IMR-90 (cell line): ENCODE measurements around the gene ADGRA3. TPM values are rescaled to one million over a fixed set of nuclear protein-coding genes. Genes with fewer than 3 reads are reported as not detected.

Source experiments
- ATAC-seq: fragments of 200-7000 bp; cut with Tn5 transposase; 2 replicates; pipeline ENCODE4 v1.9.1; 2020; ENCODE audit warnings: low read depth, mild to moderate bottlenecking, moderate library complexity
- BruUV-seq: library from RNA; stranded (reverse); fragments of 400-500 nt; replicated peaks from 2 replicates; lab custom pipeline; 2021; lab: Mats Ljungman, UMichigan
- CTCF ChIA-PET: fragments of 300-600 bp; formaldehyde crosslinking; extraction: SDS; loops from one replicate; lab custom pipeline; 2021; ENCODE audit warnings: antibody characterized with exemption; lab: Yijun Ruan, JAX
- POLR2A ChIA-PET: fragments of 300-600 bp; sonication (Branson Sonifier 250); formaldehyde crosslinking; loops from one replicate; lab custom pipeline; 2022; ENCODE audit warnings: antibody characterized with exemption; ENCODE audit not compliant: unreplicated experiment; lab: Charles Lee
- DNase-seq: peaks from one replicate; pipeline ENCODE4 v3.0.0; 2013
- H2AFZ ChIP-seq: replicated peaks from 2 replicates; pipeline ENCODE3; 2013; ENCODE audit warnings: low read length, mild to moderate bottlenecking; ENCODE audit not compliant: poor library complexity
- H2AK5ac ChIP-seq: 2 replicates; pipeline ENCODE4 v1.6.1; 2013; ENCODE audit warnings: low read depth, low read length, inconsistent platforms
- H2AK9ac ChIP-seq: replicated peaks from 2 replicates; pipeline ENCODE3; 2013; ENCODE audit warnings: mild to moderate bottlenecking, low read depth, low read length, moderate library complexity; ENCODE audit not compliant: poor library complexity
- H2BK120ac ChIP-seq: 2 replicates; pipeline ENCODE4 v1.6.1; 2013; ENCODE audit warnings: low read depth, low read length, inconsistent platforms
- H2BK15ac ChIP-seq: 3 replicates; pipeline ENCODE4 v1.6.1; 2013; ENCODE audit warnings: low read depth, low read length, inconsistent platforms
- H2BK20ac ChIP-seq: 2 replicates; pipeline ENCODE4 v1.6.1; 2013; ENCODE audit warnings: low read depth, mild to moderate bottlenecking, inconsistent platforms, low read length, moderate library complexity
- H2BK5ac ChIP-seq: 2 replicates; pipeline ENCODE4 v1.6.1; 2013; ENCODE audit warnings: mild to moderate bottlenecking, low read depth, low read length, inconsistent platforms; ENCODE audit not compliant: poor library complexity, severe bottlenecking
- H3K14ac ChIP-seq: replicated peaks from 2 replicates; pipeline ENCODE4 v1.6.1; 2013; ENCODE audit warnings: low read depth, low read length, inconsistent platforms
- H3K18ac ChIP-seq: 2 replicates; pipeline ENCODE4 v1.6.1; 2013; ENCODE audit warnings: low read depth, low read length, control low read depth
- H3K23ac ChIP-seq: 2 replicates; pipeline ENCODE4 v1.6.1; 2013; ENCODE audit warnings: low read depth, low read length, inconsistent platforms
- H3K27ac ChIP-seq: 2 replicates; pipeline ENCODE4 v1.5.1; 2013; ENCODE audit warnings: mild to moderate bottlenecking, control low read depth, low read length; ENCODE audit not compliant: insufficient read depth
- H3K27me3 ChIP-seq: 2 replicates; pipeline ENCODE4 v1.6.1; 2013; ENCODE audit warnings: low read length; ENCODE audit not compliant: control insufficient read depth, insufficient read depth
- H3K36me3 ChIP-seq: 2 replicates; pipeline ENCODE4 v1.6.1; 2013; ENCODE audit warnings: low read length, mixed read lengths; ENCODE audit not compliant: control insufficient read depth, insufficient read depth
- H3K4ac ChIP-seq: 2 replicates; pipeline ENCODE4 v1.6.1; 2013; ENCODE audit warnings: low read depth, low read length, inconsistent platforms
- H3K4me1 ChIP-seq: 2 replicates; pipeline ENCODE4 v1.6.1; 2013; ENCODE audit warnings: low read length, mixed read lengths; ENCODE audit not compliant: control insufficient read depth, insufficient read depth
- H3K4me2 ChIP-seq: 2 replicates; pipeline ENCODE4 v1.6.1; 2013; ENCODE audit warnings: low read depth, mild to moderate bottlenecking, control low read depth, low read length, moderate library complexity
- H3K4me3 ChIP-seq: 2 replicates; pipeline ENCODE4 v1.5.1; 2013; ENCODE audit warnings: low read depth, mild to moderate bottlenecking, control low read depth, low read length, moderate library complexity; ENCODE audit not compliant: insufficient read depth
- H3K56ac ChIP-seq: 2 replicates; pipeline ENCODE4 v1.6.1; 2013; ENCODE audit warnings: low read length, inconsistent platforms; ENCODE audit not compliant: insufficient read depth; ENCODE audit errors: extremely low read depth
- H3K79me1 ChIP-seq, 2 experiments: 2 replicates each; pipeline ENCODE4 v1.6.1; 2013; ENCODE audit warnings: low read length in 2 of 2, inconsistent platforms in 1 of 2, low read depth in 1 of 2
- H3K9ac ChIP-seq: 2 replicates; pipeline ENCODE4 v1.6.1; 2013; ENCODE audit warnings: low read depth, low read length, control low read depth
- H3K9me1 ChIP-seq: 2 replicates; pipeline ENCODE4 v1.6.1; 2013; ENCODE audit warnings: low read length, inconsistent platforms; ENCODE audit not compliant: insufficient read depth
- H3K9me3 ChIP-seq: 2 replicates; pipeline ENCODE4 v1.6.1; 2013; ENCODE audit warnings: low read length; ENCODE audit not compliant: control insufficient read depth, insufficient read depth
- H4K20me1 ChIP-seq: 2 replicates; pipeline ENCODE4 v1.6.1; 2013; ENCODE audit warnings: low read length, inconsistent platforms; ENCODE audit not compliant: insufficient read depth
- H4K5ac ChIP-seq: 2 replicates; pipeline ENCODE4 v1.6.1; 2013; ENCODE audit warnings: mild to moderate bottlenecking, low read depth, low read length, control low read depth
- H4K8ac ChIP-seq, 2 experiments: 2 replicates each; pipeline ENCODE4 v1.6.1; 2013; ENCODE audit warnings: low read depth in 2 of 2, low read length in 2 of 2, control low read depth in 1 of 2, inconsistent platforms in 1 of 2
- H4K91ac ChIP-seq: 2 replicates; pipeline ENCODE4 v1.6.1; 2013; ENCODE audit warnings: low read depth, low read length, inconsistent platforms; ENCODE audit not compliant: insufficient read depth
- CHD1 ChIP-seq: IDR thresholded peaks from 2 replicates; pipeline ENCODE4 v1.6.1; 2012; ENCODE audit warnings: low read depth, low read length, improper control_type of control experiment
- NFE2L2 ChIP-seq: fragments of 150-350 bp; IDR thresholded peaks from 2 replicates; pipeline ENCODE4 v1.6.1; 2016; ENCODE audit warnings: low read depth, mild to moderate bottlenecking, low read length
- POLR2A ChIP-seq: IDR thresholded peaks from 2 replicates; pipeline ENCODE4 v1.6.1; 2012; ENCODE audit warnings: mild to moderate bottlenecking, low read depth, low read length
- RCOR1 ChIP-seq: IDR thresholded peaks from 2 replicates; pipeline ENCODE4 v1.6.1; 2012; ENCODE audit warnings: mild to moderate bottlenecking, low read length, improper control_type of control experiment; ENCODE audit not compliant: insufficient replicate concordance
- RFX5 ChIP-seq: IDR thresholded peaks from 2 replicates; pipeline ENCODE4 v1.8.0; 2012; ENCODE audit warnings: low read depth, mild to moderate bottlenecking, low read length, moderate library complexity
- WGBS, 2 experiments: methylation state at CpG; one replicate each; pipeline versions ENCODE4 v1.1.5 to v1.1.7; 2013; ENCODE audit warnings: missing lambda C conversion rate in 2 of 2; ENCODE audit not compliant: insufficient read length in 1 of 2; ENCODE audit errors: extremely low coverage in 2 of 2; 5-methylcytosine and 5-hydroxymethylcytosine counted together
- dilution Hi-C: fragments of 300-500 bp; cut with HindIII; formaldehyde crosslinking; loops from one replicate; pipeline ENCODE4 v1.14.3; 2018; ENCODE audit warnings: low sequenced_read_pairs; ENCODE audit not compliant: unreplicated experiment
- in situ Hi-C: fragments of 300-500 bp; cut with MboI; formaldehyde crosslinking; loops from 3 replicates; pipeline ENCODE4 v1.14.3; 2019; ENCODE audit warnings: low sequenced_read_pairs, inconsistent platforms, mixed read lengths
- intact Hi-C: fragments of 100-400 bp; cut with micrococcal nuclease; formaldehyde crosslinking; loops from 2 replicates; pipeline ENCODE4 v1.10.0; 2022
- polyA plus RNA-seq, 3 experiments: library from polyadenylated mRNA; depleted of rRNA; stranded (reverse); fragments of >200 nt; gene quantifications; 2 replicates each; pipeline ENCODE4 v1.2.3, GENCODE V29; 2012; ENCODE audit warnings: low replicate concordance in 1 of 3
- total RNA-seq: library from RNA; depleted of rRNA; stranded (reverse); fragments of >200 nt; gene quantifications from 2 replicates; pipeline ENCODE4 v1.2.3, GENCODE V29; 2012

ADGRA3 gene
- total and polyA plus RNA-seq, 2 of the 4 experiments (the other 2 are of a cell fraction), result 20.1 to 28.0 TPM

GRCh38 chr4:22514481-22514880, 1.4 kb downstream of the ADGRA3 start:
- peak overlapping the region; percentile 39; the same call in 1 of the 2 replicates for H3K27ac ChIP-seq
- H2AK9ac ChIP-seq, result no peak overlapping the region
- intact Hi-C loops (loop anchor here (2.0 to 10.0 kb wide), 3 partner anchors 32 to 630 kb away; no protein-coding TSS in a partner anchor), in situ Hi-C loops (no loop called here), dilution Hi-C loops (no loop called here)
- H3K18ac ChIP-seq, result peak overlapping the region; percentile 22; the same call in 1 of the 2 replicates
- H4K8ac ChIP-seq, result no peak overlapping the region
- peaks cover 5% of the 10 kb centered on the region; the same call in 1 of the 2 replicates for H3K9me1 ChIP-seq
- peak overlapping the region; percentile 91 for H3K23ac ChIP-seq
- ChIA-PET CTCF (interaction anchor here (1.0 kb wide), 1 partner anchor 93 kb away, joined by 3 read pairs; no protein-coding TSS in a partner anchor), POLR2A (no interaction called here)
- DNase-seq (peak; percentile 43), ATAC-seq (no peak)
- H2BK20ac ChIP-seq, result 0 out of 2 replicates have a peak overlapping the region, but pooled peaks have one; percentile 1
- WGBS, 2 experiments, result 0% methylated on average over 1 of the region's 8 CpGs; no CpG with 5 or more reads in 1 of the 2 experiments
- no peak overlapping the region for H2BK15ac ChIP-seq
- no peaks in the 10 kb centered on the region for H3K27me3 ChIP-seq
- peaks cover 8 to 43% of the 10 kb centered on the region in 2 experiments; a peak in 3 of 4 replicates for H3K79me1 ChIP-seq
- H3K9me3 ChIP-seq, result no peaks in the 10 kb centered on the region
- H2BK120ac ChIP-seq, result no peak overlapping the region
- peak overlapping the region; percentile 63; the same call in 1 of the 2 replicates for H3K14ac ChIP-seq
- no TSS peak for BruUV-seq
- no peak overlapping the region for H2AK5ac ChIP-seq
- no peak overlapping the region for H4K5ac ChIP-seq
- H3K56ac ChIP-seq, result peak overlapping the region; percentile 43; the same call in 1 of the 2 replicates
- H3K36me3 ChIP-seq, result no peaks in the 10 kb centered on the region
- H4K91ac ChIP-seq, result no peak overlapping the region
- TF ChIP-seq CHD1 (no peak), POLR2A (no peak), RFX5 (no peak), NFE2L2 (no peak), RCOR1 (no peak)
- H2BK5ac ChIP-seq, result peak overlapping the region; percentile 46
- H4K20me1 ChIP-seq, result peaks cover 27% of the 10 kb centered on the region; the same call in 1 of the 2 replicates
- H2AFZ ChIP-seq, result no peak overlapping the region
- peak overlapping the region; percentile 30; the same call in 1 of the 2 replicates for H3K4ac ChIP-seq
- peaks cover 7% of the 10 kb centered on the region for H3K4me1 ChIP-seq
- H3K4me3 ChIP-seq, result peak overlapping the region; percentile 56
- peak overlapping the region; percentile 18; the same call in 1 of the 2 replicates for H3K9ac ChIP-seq
- H3K4me2 ChIP-seq, result peak overlapping the region; percentile 98
